GM13976 (cell line): ENCODE measurements around the gene AMBP.

ENCODE experiments used
- DNase-seq: peaks from one replicate; pipeline ENCODE4 v3.0.0; 2012; ENCODE audit warnings: low spot score
- CTCF ChIP-seq: IDR thresholded peaks from 2 replicates; pipeline ENCODE4 v1.5.1; 2012; ENCODE audit warnings: borderline replicate concordance, mild to moderate bottlenecking; ENCODE audit not compliant: insufficient read depth; ENCODE audit errors: extremely low read depth, missing control alignments, control extremely low read depth
- in situ Hi-C: fragments of 300-500 bp; cut with MboI; formaldehyde crosslinking; loops from one replicate; pipeline ENCODE4 v1.12.0; 2022; ENCODE audit warnings: low sequenced_read_pairs, mixed read lengths, inconsistent platforms; ENCODE audit not compliant: unreplicated experiment

Gene AMBP

GRCh38 chr9:114021578-114021977 is 56.5 kb downstream of the AMBP start:
- no peak for TF ChIP-seq CTCF
- in situ Hi-C loops = no loop called here
- no peak for DNase-seq

GRCh38 chr9:114017741-114018715 is 60.1 kb downstream of the AMBP start:
- in situ Hi-C loops = no loop called here
- no peak for DNase-seq
- TF ChIP-seq CTCF = no peak

DNA sequence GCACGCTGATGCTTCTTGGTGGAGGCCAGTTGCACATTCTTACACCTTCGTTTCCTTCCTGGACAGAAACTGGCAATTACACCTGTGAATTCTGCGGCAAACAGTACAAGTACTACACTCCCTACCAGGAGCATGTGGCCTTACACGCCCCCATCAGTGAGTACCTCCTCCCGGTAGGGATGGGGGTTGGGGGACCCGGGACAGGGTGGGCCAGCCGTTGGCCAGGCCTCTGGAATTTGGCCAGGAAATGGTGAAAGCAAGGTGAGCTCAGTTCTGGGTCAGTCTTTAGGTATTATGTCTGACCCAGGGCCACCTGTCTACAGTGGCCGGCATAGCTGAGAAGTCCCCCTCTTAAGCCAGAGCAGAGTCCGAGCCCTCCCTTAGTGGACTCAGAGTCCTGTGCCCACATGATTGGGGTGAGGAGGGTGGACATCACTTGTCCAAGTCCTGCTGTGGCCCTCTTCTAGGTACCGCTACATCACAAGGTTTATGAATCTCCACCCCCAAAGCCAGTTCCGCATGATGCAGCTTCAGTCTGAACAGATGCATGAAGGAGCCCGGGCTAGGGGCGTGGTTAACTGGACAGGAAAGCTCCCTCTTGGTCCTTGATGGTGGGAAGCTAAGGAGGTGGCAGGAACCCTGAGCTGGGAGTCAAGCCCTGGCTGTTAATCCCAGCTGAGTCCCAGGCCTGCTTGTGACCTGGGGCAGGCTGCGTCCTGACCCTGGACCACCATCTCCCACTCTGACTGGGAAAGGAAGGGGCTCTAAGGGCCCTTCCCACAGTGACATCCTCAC is 61.3 kb downstream of the AMBP start:
- no peak for TF ChIP-seq CTCF
- DNase-seq = no peak
- in situ Hi-C loops = no loop called here

DNA sequence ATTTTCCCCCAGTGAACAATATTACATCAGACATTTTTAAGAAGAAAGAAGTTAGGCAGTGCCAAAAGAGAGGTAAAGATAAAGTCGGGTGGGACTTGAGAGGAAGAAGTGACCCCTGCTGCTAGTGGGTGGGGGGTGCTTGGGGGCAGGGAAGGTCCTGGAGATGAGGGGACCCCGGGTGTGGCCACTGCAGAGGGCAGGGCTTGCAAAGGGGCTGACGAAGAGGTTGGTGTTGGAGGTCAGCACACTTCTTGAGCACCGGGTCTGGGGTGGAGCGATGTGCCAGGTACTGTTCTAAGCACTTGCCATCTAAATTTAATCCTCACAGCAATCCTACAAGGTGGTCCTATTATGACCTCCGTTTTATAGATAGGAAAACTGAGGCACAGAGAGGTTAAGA is 62.0 kb downstream of the AMBP start:
- DNase-seq = no peak
- in situ Hi-C loops = no loop called here
- TF ChIP-seq CTCF = no peak

- no peak for DNase-seq
- no peak for TF ChIP-seq CTCF
- in situ Hi-C loops = no loop called here
These were observed 62.5 kb downstream of the AMBP start for GRCh38 chr9:114015607-114016006.

GRCh38 chr9:114014044-114014443 is 64.1 kb downstream of the AMBP start:
- TF ChIP-seq CTCF = no peak
- DNase-seq = no peak
- in situ Hi-C loops = no loop called here
